Pons (tissue), 1 donor: ENCODE measurements around the gene PTGES2.
"Not testable (repeated sequence)": the region's sequence is repeated elsewhere in the genome, so short reads cannot be mapped to it uniquely, and the experiment has no call there.

Experiments
- DNase-seq: peaks from one replicate; pipeline ENCODE4 v3.0.0-alpha.2; 2016; ENCODE audit warnings: low spot score

The PTGES2 gene

DNA sequence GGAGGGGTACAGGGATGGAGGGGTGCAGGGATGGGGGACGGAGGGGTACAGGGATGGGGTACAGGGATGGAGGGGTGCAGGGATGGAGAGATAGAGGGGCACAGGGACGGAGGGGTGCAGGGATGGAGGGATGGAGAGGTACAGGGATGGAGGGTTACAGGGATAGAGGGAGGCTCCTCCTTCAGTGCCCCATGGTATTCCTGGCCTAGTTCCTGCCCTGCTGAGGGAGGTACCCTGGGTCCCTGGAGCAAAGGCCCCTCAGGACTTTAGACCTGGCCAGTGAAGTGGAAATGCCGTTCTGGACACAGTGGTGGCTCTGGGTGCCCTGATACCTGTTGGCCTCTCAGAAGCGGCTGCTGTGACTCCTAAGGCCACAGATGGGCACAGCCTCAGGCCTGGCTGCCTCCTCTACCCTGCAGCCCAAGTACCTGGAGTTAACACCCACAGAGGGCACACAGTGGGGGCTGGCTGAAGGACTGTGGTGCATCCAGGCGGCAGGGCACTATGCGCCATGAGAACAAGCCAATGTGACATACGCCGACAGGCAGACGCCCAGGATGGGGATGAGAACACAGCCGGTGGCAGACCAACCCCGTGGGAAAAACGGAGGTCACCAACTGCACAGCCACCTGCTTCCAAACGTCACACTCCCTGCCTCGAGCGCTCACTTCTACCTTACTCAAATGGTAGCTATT, 8.4 kb downstream of the PTGES2 start:
- no peak for DNase-seq

DNA sequence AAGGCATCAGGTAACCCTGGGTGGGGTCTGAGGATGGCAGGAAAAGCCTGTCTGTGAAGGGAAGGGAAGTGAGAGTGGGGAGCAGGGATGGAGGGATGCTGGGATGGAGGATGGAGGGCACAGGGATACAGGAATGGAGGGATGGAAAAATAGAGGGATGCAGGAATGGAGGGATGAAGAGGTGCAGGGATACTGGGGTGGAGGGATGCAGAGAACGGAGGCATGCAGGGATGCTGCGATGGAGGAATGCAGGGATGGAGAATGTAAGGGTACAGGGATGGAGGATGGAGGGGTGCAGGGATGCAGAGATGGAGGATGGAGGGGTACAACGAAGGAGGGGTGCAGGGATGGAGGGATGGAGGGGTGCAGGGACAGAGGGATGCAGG, 9.1 kb downstream of the PTGES2 start:
- no peak for DNase-seq

- DNase-seq: peak; percentile 85
These were observed 9.7 kb downstream of the PTGES2 start for GRCh38 chr9:128117613-128118471.

DNA sequence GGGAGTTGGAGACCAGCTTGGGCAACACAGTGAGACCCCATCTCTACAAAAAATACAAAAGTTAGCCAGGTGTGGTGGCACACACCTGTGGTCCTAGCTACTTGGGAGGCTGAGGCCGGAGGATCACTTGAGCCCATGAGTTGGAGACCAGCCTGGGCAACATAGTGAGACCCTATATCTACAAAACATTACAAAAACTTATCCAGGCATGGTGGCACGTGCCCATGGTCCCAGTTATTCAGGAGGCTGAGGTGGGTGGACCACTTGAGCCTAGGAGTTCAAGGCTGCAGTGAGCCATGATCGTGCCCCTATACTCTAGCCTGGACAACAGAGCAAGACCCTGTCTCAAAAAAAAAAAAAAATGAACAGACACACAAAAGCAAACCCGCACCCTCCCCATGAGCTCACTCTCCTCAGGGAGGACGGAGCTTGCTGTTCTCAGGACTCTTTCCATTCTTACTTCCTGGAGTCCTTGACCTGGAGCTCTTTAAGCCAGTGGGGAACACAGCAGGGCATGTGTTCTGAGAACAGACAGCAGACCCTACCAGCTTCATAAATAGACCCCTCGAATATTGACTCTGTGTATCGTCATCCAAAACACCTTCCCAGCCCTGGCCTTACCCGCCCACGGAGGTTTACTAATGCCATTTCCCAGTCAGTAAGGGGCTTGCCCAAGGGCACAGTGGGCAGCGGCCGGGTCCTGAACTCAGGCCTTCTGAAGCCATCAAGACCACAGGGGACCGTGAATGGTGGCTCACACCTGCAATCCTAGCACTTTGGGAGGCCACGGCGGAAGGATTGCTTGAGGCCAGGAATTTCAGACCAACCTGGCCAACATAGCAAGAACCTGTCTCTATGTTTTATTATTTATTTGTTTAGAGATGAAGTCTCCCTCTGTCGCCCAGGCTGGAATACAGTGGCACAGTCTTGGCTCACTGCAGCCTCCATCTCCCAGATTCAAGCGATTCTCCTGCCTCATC, 11.1 kb downstream of the PTGES2 start:
- no peak for DNase-seq

DNA sequence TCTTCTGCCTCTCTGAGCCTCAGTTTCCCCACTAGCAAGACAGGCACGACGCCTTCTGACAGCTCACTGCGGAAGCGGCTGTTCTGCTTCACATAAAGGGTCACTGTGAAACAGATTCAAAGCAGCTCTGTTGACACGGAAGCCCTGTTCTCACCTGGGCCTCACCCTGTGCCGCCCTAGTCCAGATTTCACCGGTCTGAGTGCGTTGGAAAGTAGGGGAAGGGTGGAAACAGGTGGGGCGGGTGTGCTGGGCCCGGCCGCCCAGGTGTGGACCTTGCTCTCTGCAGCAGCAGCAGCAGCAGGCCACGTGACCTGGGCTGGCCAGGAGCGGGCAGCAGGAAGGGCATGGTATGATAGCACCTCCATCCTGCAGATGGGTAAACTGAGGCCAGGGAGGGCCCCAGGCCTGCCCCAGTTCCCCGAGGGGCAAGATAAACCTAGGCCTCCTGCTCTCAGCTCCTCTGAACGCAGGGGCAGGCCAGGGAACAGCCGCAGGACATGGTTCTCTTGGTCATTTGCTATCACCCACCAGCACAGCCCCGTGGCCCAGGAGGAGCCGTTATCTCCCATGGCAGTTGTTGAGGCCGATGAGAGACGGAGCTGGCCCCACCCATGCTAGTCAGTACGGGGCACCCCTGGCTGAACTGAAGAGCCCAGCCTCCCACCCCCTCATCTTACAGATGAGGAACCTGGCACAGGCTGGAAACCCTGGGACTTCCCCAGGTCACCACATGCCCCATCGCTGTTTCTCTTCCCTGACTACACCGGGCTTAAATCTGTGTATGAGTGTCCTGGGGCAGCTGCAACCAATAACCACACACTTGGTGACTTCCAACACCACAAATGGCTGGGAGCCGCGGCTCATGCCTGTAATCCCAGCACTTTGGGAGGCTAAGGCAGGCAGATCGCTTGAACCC, 12.1 kb downstream of the PTGES2 start:
- no peak for DNase-seq

- DNase-seq: no peak
These were observed 13.0 kb downstream of the PTGES2 start for GRCh38 chr9:128114326-128115186.

DNA sequence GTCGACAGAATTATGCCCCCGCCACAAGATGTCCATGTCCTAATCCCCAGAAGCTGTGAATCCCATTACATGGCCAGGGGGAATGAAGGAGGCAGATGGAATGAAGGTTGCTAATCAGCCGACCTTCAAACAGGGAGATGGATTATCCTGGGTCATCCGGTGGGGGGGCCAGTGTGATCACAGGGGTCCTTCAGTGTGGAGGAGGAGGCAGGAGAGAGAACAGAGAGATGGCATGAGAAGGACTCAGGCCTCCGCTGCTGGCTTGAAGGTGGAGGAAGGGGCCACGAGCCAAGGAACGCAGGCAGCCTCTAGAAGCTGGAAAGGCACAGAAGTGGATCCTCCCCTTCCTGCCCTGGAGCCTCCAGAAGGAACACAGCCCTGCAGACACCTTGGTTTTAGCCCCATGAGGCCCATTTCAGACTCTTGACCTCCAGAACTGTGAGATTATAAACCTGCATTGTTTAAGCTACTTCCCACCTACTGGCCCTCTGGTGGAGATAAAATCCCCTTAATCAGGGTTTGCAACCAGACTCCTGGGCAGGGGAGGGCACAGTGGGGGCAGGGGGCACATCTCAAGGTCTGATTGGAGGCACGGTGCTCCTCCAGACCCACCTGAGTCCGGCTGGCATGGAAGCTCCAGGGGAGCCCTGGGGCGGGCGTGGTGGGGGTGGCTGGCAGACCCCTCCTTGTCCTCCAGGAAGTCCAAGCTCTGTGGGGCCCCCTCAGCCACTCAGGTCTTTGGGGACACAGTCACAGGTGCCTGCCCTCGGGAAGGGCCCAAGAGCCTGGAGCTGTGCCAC, 13.8 kb downstream of the PTGES2 start:
- DNase-seq: no peak

DNA sequence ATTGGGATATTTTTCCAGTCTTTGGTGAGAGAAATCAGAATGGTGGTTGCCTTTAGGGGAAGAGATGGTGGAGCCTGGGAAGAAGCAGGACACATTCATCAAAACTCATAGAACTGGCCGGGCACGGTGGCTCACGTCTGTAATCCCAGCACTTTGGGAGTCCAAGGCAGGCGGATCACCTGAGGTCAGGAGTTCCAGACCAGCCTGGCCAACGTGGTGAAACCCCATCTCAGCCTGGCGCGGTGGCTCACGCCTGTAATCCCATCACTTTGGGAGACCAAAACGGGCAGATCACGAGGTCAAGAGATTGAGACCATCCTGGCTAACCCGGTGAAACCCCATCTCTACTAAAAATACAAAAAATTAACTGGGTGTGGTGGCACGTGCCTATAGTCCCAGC, 15.8 kb downstream of the PTGES2 start:
- not testable (repeated sequence) for DNase-seq

- no peak for DNase-seq
These were observed 18.3 kb downstream of the PTGES2 start for GRCh38 chr9:128109050-128109709.

DNA sequence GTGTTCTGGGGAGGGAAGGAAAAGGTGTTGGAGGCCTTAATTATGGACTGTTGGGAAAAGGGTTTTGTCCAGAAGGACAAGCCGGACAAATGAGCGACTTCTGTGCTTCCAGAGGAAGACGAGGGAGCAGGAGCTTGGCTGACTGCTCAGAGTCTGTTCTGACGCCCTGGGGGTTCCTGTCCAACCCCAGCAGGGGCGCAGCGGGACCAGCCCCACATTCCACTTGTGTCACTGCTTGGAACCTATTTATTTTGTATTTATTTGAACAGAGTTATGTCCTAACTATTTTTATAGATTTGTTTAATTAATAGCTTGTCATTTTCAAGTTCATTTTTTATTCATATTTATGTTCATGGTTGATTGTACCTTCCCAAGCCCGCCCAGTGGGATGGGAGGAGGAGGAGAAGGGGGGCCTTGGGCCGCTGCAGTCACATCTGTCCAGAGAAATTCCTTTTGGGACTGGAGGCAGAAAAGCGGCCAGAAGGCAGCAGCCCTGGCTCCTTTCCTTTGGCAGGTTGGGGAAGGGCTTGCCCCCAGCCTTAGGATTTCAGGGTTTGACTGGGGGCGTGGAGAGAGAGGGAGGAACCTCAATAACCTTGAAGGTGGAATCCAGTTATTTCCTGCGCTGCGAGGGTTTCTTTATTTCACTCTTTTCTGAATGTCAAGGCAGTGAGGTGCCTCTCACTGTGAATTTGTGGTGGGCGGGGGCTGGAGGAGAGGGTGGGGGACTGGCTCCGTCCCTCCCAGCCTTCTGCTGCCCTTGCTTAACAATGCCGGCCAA, 19.1 kb downstream of the PTGES2 start:
- no peak for DNase-seq

DNA sequence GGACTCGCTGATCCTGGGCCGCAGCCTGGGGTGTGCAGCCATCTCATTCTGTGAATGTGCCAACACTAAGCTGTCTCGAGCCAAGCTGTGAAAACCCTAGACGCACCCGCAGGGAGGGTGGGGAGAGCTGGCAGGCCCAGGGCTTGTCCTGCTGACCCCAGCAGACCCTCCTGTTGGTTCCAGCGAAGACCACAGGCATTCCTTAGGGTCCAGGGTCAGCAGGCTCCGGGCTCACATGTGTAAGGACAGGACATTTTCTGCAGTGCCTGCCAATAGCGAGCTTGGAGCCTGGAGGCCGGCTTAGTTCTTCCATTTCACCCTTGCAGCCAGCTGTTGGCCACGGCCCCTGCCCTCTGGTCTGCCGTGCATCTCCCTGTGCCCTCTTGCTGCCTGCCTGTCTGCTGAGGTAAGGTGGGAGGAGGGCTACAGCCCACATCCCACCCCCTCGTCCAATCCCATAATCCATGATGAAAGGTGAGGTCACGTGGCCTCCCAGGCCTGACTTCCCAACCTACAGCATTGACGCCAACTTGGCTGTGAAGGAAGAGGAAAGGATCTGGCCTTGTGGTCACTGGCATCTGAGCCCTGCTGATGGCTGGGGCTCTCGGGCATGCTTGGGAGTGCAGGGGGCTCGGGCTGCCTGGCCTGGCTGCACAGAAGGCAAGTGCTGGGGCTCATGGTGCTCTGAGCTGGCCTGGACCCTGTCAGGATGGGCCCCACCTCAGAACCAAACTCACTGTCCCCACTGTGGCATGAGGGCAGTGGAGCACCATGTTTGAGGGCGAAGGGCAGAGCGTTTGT, 19.9 kb downstream of the PTGES2 start:
- DNase-seq: no peak

GRCh38 chr9:128106940-128107467, 20.5 kb downstream of the PTGES2 start:
- DNase-seq: no peak

DNA sequence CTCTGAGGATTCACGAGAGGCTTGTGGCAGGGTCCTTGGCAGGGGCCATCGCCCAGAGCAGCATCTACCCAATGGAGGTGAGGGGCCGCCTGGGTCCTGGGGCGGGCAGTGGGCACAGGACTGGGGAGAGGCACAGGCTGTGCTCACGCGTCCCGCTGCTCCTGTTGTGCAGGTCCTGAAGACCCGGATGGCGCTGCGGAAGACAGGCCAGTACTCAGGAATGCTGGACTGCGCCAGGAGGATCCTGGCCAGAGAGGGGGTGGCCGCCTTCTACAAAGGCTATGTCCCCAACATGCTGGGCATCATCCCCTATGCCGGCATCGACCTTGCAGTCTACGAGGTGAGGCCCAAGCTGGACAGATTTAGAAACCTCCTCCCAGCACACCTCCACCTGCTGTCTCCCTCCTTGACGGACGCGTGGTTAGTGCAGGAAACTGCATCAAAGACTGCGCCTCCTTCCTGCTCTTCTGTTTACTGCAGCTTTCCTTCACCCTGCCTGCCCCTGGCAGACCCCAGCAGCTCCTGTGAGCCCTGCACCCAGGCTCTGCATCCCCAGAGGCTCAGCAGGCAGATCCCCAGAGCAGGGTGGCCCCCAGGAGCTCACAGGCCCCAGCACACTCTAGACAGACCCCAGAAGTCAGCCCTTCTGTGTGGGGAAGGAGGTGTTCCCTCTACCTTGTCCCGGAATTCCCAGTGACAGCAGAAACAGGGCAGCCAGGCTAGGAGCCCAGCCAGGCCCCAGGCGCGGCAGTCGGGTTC, 21.2 kb downstream of the PTGES2 start:
- DNase-seq: no peak

- no peak for DNase-seq
These were observed 21.9 kb downstream of the PTGES2 start for GRCh38 chr9:128105538-128106175.

GRCh38 chr9:128104171-128104618, 23.3 kb downstream of the PTGES2 start:
- no peak for DNase-seq

DNA sequence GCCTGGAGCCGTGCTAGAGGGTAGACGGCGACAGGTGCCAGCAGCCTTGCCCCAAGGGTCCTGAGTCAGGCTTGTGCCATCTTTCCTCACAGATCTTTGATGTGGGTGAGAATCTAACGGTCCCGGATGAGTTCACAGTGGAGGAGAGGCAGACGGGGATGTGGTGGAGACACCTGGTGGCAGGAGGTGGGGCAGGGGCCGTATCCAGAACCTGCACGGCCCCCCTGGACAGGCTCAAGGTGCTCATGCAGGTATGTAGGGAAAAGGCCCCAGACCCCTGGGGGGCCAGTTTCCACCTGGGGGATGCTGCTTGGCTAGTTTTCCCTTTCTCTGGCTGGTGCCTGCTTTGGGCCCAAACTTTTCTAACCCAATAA, 24.0 kb downstream of the PTGES2 start:
- no peak for DNase-seq
